ENCODE results near the gene CENPP. TPM values are rescaled to one million over a fixed set of nuclear protein-coding genes. Genes with fewer than 3 reads are reported as not detected.

CENPP gene
- total RNA-seq, 1 experiment from 2014 or later: 14.3 TPM

GRCh38 chr9:92504881-92505280 lies 179.1 kb downstream of the CENPP start:
- Mint-ChIP-seq H3K4me1 (peaks cover 14% of the 10 kb centered on the region), H3K27me3 (ENCODE audit: low read depth) (no peaks in the 10 kb centered on the region), H3K4me3 (no peak overlapping the region), H3K36me3 (no peaks in the 10 kb centered on the region), H3K9me3 (no peaks in the 10 kb centered on the region), H3K27ac (peak overlapping the region; percentile 65)
- TF ChIP-seq ZNF219 (CRISPR knock-in tag; IDR thresholded peaks at IDR 0.05; ENCODE audit: borderline replicate concordance) (no peak), ARID4B (CRISPR knock-in tag; IDR thresholded peaks at IDR 0.05; ENCODE audit: borderline replicate concordance) (no peak), ZNF423 (CRISPR knock-in tag; IDR thresholded peaks at IDR 0.05) (no peak), ELF4 (CRISPR knock-in tag; IDR thresholded peaks at IDR 0.05; ENCODE audit: low read depth) (no peak), ZNF263 (CRISPR knock-in tag; IDR thresholded peaks at IDR 0.05; ENCODE audit: low read depth) (no peak), SMAD4 (CRISPR knock-in tag; IDR thresholded peaks at IDR 0.05) (no peak), ZNF396 (CRISPR knock-in tag; IDR thresholded peaks at IDR 0.05; ENCODE audit: borderline replicate concordance) (no peak), ZNF671 (CRISPR knock-in tag; IDR thresholded peaks at IDR 0.05) (no peak), ERG (CRISPR knock-in tag; IDR thresholded peaks at IDR 0.05) (no peak), GRHL2 (CRISPR knock-in tag; IDR thresholded peaks at IDR 0.05; ENCODE audit: insufficient replicate concordance, severe bottlenecking) (no peak), ETV6 (CRISPR knock-in tag; IDR thresholded peaks at IDR 0.05) (no peak), ZNF532 (CRISPR knock-in tag; IDR thresholded peaks at IDR 0.05; ENCODE audit: borderline replicate concordance) (no peak), FOXJ3 (CRISPR knock-in tag; IDR thresholded peaks at IDR 0.05; ENCODE audit: borderline replicate concordance) (no peak), NFE2L1 (CRISPR knock-in tag; IDR thresholded peaks at IDR 0.05) (no peak)
- TF ChIP-seq, protein P1, sequence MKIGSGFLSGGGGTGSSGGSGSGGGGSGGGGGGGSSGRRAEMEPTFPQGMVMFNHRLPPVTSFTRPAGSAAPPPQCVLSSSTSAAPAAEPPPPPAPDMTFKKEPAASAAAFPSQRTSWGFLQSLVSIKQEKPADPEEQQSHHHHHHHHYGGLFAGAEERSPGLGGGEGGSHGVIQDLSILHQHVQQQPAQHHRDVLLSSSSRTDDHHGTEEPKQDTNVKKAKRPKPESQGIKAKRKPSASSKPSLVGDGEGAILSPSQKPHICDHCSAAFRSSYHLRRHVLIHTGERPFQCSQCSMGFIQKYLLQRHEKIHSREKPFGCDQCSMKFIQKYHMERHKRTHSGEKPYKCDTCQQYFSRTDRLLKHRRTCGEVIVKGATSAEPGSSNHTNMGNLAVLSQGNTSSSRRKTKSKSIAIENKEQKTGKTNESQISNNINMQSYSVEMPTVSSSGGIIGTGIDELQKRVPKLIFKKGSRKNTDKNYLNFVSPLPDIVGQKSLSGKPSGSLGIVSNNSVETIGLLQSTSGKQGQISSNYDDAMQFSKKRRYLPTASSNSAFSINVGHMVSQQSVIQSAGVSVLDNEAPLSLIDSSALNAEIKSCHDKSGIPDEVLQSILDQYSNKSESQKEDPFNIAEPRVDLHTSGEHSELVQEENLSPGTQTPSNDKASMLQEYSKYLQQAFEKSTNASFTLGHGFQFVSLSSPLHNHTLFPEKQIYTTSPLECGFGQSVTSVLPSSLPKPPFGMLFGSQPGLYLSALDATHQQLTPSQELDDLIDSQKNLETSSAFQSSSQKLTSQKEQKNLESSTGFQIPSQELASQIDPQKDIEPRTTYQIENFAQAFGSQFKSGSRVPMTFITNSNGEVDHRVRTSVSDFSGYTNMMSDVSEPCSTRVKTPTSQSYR (CRISPR knock-in tag; IDR thresholded peaks at IDR 0.05): no peak
- TF ChIP-seq, protein P2, sequence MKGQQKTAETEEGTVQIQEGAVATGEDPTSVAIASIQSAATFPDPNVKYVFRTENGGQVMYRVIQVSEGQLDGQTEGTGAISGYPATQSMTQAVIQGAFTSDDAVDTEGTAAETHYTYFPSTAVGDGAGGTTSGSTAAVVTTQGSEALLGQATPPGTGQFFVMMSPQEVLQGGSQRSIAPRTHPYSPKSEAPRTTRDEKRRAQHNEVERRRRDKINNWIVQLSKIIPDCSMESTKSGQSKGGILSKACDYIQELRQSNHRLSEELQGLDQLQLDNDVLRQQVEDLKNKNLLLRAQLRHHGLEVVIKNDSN (CRISPR knock-in tag; IDR thresholded peaks at IDR 0.05): no peak
- TF ChIP-seq, protein P3, sequence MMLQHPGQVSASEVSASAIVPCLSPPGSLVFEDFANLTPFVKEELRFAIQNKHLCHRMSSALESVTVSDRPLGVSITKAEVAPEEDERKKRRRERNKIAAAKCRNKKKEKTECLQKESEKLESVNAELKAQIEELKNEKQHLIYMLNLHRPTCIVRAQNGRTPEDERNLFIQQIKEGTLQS (CRISPR knock-in tag; conservative IDR thresholded peaks at IDR 0.05): no peak
- TF ChIP-seq, protein P4, sequence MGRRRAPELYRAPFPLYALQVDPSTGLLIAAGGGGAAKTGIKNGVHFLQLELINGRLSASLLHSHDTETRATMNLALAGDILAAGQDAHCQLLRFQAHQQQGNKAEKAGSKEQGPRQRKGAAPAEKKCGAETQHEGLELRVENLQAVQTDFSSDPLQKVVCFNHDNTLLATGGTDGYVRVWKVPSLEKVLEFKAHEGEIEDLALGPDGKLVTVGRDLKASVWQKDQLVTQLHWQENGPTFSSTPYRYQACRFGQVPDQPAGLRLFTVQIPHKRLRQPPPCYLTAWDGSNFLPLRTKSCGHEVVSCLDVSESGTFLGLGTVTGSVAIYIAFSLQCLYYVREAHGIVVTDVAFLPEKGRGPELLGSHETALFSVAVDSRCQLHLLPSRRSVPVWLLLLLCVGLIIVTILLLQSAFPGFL (CRISPR knock-in tag; IDR thresholded peaks at IDR 0.05; ENCODE audit: borderline replicate concordance): no peak
- DNase-seq (ENCODE audit: low spot score): no peak
- ATAC-seq: no peak
- ChIA-PET CTCF (no interaction called here), POLR2A (no interaction called here)
